ENCODE measurements around the gene G6PC2. TPM values are rescaled to one million over a fixed set of nuclear protein-coding genes. Genes with fewer than 3 reads are reported as not detected.
A peak's percentile ranks its signal among the peaks of the same experiment; 100 is the strongest.
"Not testable (repeated sequence)": the region's sequence is repeated elsewhere in the genome, so short reads cannot be mapped to it uniquely, and the experiment has no call there.

Gene G6PC2, protein sequence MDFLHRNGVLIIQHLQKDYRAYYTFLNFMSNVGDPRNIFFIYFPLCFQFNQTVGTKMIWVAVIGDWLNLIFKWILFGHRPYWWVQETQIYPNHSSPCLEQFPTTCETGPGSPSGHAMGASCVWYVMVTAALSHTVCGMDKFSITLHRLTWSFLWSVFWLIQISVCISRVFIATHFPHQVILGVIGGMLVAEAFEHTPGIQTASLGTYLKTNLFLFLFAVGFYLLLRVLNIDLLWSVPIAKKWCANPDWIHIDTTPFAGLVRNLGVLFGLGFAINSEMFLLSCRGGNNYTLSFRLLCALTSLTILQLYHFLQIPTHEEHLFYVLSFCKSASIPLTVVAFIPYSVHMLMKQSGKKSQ
- under 1 TPM in 1 of 10 donors, not detected in 9; 0.09 TPM for polyA plus RNA-seq (ENCODE audit: insufficient read length in 10 of 10)
- long read RNA-seq, donor 1, result 0 reads
- long read RNA-seq, donor 2, result 0 reads
- long read RNA-seq, donor 3, result 0 reads
- long read RNA-seq, donor 4, result 0 reads
- long read RNA-seq, donor 5, result 0 reads
- long read RNA-seq, donor 6, result 0 reads
- long read RNA-seq, donor 7, result 0 reads
- long read RNA-seq, donor 8, result 0 reads
- long read RNA-seq, donor 9, result 0 reads

DNA sequence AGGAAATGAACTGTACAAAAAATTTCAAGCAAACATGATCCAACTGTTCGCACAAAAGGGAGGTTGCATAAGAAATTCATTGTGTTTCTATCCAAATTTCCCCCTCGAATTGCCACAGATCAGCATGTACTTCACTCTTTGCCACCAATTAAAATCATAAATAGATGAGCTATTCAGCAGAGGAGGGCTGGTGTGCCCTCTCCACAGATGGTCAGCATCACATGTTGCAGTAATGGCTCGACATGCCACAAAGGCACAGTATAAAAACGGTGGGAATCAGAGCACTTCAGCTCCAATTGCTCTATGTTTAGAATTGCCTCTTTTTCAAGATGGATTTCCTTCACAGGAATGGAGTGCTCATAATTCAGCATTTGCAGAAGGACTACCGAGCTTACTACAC lies at the start of gene G6PC2:
TSS of gene G6PC2 (plus strand) at position 289 of the 400 bp plus-strand sequence. CDS start at position 330, 41 bp downstream.
- DNase-seq, result no peak

DNA sequence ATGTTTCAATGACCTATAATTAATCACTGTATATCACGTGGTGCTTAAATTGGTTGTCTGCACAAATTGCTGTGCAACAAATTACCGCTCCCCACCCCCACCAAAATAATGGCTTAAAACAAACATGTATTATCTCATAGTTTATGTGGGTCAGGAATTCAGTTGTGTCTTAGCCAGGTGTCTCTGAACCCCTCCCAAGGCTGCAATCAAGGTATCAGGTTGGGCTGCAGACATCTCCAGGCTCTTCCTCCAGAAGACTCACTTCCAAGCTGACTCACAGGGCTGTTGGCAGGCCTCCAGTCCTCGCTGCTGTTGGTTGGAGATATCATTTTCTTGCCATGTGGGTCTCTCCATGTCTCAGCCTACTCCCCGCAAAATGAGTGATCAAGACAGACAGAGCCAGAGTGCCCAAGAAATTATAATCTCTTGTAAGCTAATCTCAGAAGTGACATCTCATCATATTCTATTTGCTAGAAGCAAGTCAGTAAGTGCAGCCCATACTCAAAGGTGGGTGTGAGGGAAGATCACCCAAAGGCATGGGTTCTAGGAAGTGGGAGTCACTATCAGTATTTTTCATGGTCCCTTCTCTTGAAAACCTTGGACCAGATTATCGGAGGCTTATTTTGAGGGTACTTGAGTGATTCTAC lies 49.3 kb upstream of the G6PC2 start:
- DNase-seq, result peak in 2 of 3 donors; percentile 10 to 43

DNA sequence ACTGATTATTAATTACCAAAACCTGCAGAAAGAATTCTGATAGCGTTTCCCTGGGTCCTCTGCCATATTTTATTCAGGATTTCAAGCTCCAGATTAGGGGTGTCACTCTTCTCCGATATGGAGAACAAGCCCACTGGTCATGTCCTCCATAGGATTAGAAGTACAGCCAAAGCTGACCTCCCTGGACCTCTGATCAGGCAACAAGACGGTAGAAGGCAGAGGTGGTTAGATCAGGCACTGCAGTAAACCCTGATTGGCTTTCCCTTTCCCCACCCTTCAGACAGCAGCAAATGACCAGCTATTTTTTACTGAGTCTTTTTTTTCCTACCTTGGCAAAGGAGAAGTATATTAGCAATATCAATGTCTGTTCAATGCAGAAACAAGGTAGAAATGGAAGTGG lies 48.6 kb upstream of the G6PC2 start:
- no peak for DNase-seq

DNA sequence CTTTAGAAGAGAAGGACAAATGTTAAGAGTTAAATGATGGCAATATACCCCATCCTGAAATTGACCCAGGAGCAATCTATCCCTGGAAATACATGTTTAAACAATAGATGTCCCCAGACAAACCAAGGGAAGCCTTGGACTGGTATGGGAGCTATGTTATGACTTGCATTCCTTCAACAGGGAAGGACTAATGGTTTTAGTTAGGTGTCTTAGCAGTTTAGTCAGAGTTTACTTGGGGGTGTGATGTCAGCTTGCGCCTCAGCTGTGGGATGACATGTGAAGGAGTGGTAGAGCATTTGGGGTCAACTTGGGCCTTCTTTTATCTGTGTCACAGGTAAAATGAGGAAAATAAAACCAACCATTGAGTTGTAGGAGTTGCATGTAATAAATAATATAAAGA lies 47.6 kb upstream of the G6PC2 start:
- DNase-seq, result no peak

DNA sequence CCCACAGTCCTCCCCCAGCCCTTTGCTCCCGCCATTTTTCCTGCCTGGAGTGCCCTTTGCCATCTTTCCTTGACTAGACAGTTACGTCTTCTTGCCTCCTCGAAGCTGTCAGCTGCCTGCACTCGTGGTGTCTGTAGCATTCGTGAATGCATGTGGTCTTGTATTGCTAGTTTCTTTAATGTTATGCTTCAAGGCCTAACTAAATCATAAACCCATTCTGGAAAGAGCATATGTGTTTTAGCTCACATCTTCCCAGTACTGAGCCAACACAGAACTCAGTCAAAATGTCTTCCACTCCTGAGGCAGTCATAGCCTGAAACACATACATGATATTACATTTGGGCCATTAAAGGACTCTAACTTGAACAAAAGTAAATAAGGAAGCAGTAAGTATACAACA lies 46.4 kb upstream of the G6PC2 start:
- no peak for DNase-seq

GRCh38 chr2:168855601-168856000 lies 45.5 kb upstream of the G6PC2 start:
- no peak for DNase-seq

DNA sequence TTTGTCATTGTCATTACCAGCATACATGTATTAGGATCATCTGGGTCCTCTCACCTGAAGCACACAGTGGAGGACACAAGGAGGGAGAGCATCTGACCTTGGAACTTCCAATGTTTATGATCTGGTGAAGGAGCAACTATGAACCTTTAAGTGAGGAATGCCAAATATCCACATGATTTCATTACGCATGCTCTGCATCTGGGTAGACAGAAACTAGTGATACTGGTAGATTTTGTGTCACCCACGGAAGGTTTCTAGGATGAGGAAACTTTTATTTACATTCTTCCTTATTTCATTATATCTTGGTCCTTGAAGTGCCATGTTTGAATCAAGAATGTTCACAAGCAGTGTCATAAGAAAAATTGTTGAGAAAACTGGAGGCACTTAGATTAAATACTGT lies 42.9 kb upstream of the G6PC2 start:
- DNase-seq, result no peak

DNA sequence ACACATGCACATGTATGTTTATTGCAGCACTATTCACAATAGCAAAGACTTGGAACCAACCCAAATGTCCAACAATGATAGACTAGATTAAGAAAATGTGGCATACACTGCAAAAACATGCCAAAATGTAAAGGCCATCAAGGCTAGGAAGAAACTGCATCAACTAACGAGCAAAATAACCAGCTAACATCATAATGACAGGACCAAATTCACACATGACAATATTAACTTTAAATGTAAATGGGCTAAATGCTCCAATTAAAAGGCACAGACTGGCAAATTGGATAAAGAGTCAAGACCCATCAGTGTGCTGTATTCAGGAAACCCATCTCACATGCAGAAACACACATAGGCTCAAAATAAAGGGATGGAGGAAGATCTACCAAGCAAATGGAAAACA lies 33.9 kb upstream of the G6PC2 start:
- not testable (repeated sequence) for DNase-seq

- not testable (repeated sequence) for DNase-seq
Observed at GRCh38 chr2:168870369-168870768, 30.7 kb upstream of the G6PC2 start.

DNA sequence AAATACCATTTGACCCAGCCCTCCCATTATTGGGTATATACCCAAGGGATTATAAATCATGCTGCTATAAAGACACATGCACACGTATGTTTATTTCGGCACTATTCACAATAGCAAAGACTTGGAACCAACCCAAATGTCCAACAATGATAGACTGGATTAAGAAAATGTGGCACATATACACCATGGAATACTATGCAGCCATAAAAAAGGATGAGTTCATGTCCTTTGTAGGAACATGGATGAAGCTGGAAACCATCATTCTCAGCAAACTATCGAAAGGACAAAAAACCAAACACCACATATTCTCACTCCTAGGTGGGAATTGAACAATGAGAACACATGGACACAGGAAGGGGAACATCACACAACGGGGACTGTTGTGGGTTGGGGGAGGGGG lies 30.3 kb upstream of the G6PC2 start:
- not testable (repeated sequence) for DNase-seq

DNA sequence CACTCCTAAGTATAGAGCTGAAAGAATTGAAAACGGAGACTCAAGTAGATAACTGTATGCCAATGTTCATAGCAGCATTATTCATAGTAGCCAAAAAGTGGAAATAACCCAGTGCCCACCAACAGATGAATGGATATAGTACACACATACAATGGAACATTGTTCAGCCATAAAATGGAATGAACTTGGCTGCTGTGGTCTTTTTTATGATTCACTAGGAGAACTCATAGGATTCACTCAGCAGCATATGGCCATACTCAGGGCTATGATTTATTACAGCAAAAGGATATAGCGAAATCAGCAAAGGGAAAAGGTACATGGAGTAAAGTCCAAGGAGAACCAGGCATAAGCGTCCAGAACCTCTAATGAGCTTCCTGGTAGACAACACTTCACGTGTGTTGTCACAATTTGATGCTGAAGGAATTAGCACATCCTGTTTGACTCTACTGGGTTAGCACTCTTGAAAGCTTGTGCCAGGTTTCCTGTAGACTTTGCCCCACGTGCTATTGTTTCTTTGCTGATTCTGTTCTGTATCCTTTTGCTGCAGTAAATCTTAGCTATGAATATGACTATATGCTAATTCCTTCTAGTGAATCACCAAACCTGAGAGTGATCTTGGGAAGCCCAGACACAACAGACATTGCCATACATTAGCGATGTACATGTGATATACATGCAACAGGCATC lies 26.6 kb upstream of the G6PC2 start:
- DNase-seq, result no peak

DNA sequence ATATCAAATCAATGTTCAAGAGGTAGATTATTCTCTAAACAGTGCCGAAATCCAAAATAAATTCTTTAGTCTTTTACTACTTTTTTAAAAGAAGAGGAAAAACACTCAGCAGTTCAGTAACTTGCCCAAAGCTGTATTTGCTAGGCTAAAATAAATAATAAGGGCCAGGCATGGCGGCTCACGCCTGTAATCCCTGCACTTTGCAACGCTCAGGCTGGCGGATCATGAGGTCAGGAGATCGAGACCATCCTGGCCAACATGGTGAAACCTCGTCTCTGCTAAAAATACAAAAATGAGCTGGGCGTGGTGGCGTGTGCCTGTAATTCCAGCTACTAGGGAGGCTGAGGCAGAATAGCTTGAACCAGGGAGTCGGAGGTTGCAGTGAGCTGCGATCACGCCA lies 18.9 kb upstream of the G6PC2 start:
- not testable (repeated sequence) for DNase-seq

DNA sequence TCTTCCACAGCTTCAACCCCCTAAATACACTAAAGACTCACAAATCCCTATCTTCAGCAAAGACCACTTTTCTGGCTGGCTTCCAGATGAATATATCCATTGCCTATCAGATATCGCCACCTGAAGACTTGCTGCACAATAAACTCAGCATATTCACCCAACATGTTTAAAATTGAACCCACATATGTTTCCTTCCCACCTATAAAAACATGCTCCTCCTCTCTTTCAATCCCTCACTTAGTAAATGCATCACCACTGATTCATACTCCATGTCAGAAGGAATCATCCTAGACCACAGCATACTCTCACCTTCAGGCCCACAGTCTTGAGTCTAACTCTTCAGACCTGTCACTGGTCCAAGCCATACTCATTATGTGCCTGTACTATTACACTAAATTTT lies 16.1 kb upstream of the G6PC2 start:
- DNase-seq, result no peak

DNA sequence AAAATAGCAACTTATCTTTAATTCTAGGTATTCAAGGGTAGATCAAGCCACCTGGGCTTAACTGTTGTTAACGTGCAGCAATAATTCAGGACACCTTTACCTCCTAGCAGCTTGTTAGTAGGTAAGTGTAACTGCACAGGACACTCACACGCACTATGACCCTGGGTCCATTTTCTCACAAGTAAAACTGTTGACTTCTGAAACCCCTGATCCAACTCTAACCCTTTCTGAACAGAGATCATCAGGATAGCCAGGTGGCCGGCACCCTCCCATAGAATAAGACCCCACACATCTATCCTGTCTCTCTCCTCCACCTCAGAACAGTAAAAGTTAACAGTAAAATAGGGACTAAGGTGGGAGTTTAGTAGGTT lies 11.5 kb upstream of the G6PC2 start:
- DNase-seq, result no peak

DNA sequence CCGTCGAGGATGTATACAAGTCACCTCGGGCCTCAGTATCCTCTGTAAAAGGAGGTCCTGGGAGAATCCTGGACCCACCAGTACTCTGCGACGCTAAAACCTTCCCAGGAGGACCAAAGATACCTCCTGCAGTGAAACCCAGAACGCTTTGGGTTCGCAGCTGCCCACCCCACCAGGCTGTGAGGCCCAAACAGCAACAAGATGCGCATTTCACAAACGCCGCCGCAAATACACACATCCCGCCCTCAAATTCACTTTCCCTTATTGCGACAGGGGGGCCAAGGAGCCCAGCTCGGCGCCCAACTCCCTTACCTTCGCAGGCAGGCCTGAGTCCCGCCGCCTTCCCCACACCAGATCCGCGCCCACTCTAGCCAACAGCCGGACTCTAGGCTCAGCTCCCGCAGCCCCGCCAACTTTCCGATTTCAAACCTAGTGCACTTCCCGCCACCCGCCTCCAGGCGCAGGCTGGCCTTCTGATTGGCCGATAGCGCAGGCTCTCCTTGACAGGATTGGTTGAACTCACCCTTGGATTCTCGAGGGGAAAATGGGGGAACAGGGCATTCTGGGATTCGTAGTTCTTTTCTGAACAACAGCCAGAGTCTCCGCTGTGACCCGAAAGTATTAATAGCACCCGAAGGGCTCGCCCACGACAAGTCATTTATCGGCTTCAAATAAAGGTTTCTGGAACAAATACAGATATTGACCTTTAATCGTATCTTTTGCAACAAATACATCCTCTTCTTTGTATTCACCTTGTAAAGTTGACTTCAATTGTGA lies 10.9 kb upstream of the G6PC2 start, which contains the start of gene SPC25:
TSS of gene SPC25 (minus strand) at position 425 of the 777 bp plus-strand sequence. CDS start 911 bp downstream, outside the sequence.
- peak; percentile 91 to 95 (median 91) for DNase-seq

GRCh38 chr2:168892327-168892726 lies 8.8 kb upstream of the G6PC2 start:
- no peak for DNase-seq

GRCh38 chr2:168894101-168894500 lies 7.0 kb upstream of the G6PC2 start:
- DNase-seq, result no peak

- no peak for DNase-seq
Observed at GRCh38 chr2:168894720-168895119, 6.4 kb upstream of the G6PC2 start.

GRCh38 chr2:168895771-168896170 lies 5.3 kb upstream of the G6PC2 start:
- no peak for DNase-seq

GRCh38 chr2:168896783-168897182 lies 4.3 kb upstream of the G6PC2 start:
- DNase-seq, result no peak

DNA sequence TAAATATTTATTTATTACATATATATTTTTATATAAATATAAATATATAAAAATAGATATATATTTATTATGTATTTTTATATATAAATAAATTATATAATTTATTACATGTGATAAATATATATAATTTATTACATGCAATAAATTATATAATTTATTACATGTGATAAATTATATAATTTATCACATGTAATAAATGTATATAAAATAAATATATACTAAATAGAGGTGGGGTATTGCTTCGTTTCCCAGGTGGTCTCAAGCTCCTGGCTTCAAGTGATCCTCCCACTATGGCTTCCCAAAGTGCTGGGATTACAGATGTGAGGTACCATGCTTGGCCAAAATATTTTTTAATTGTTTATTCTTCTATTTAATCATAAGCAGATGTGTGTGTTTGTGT lies 3.6 kb upstream of the G6PC2 start:
- no peak for DNase-seq

- no peak for DNase-seq
Observed at GRCh38 chr2:168903888-168904287, 2.8 kb downstream of the G6PC2 start.

Data from muscle of back (tissue), 13 donors.